OCI-LY3 (cell line): ENCODE measurements around the gene TMEM178B.

Source experiments
- H2AFZ ChIP-seq: fragments of 200-600, 300-600 bp; shearing (Covaris generic); 2 replicates; pipeline ENCODE4 v1.6.0; 2014; ENCODE audit warnings: antibody characterized with exemption, low read depth, low read length
- H3K27ac ChIP-seq: fragments of 200-600, 300-600 bp; sonication (generic); 2 replicates; pipeline ENCODE4 v1.5.1; 2014; ENCODE audit warnings: mild to moderate bottlenecking, low read length, moderate library complexity, mixed read lengths
- H3K27me3 ChIP-seq: fragments of 200-600, 300-600 bp; sonication (generic); 2 replicates; pipeline ENCODE4 v1.6.1; 2014; ENCODE audit warnings: low read depth, low read length, mixed read lengths
- H3K36me3 ChIP-seq: fragments of 200-600, 300-600 bp; sonication (generic); replicated peaks from 2 replicates; pipeline ENCODE3; 2014; ENCODE audit warnings: low read depth, low read length, mixed read lengths
- H3K4me1 ChIP-seq: fragments of 300-600, 200-600 bp; sonication (generic); 2 replicates; pipeline ENCODE4 v1.6.1; 2014; ENCODE audit warnings: low read length, mixed read lengths
- H3K4me2 ChIP-seq: fragments of 200-600, 300-600 bp; sonication (generic); 2 replicates; pipeline ENCODE4 v1.6.1; 2014; ENCODE audit warnings: low read length, mixed read lengths
- H3K4me3 ChIP-seq: fragments of 300-600, 200-600 bp; sonication (generic); 2 replicates; pipeline ENCODE4 v1.5.1; 2014; ENCODE audit warnings: antibody characterized with exemption, mild to moderate bottlenecking, low read length, moderate library complexity
- H3K79me2 ChIP-seq: fragments of 300-600, 200-600 bp; shearing (Covaris generic); 2 replicates; pipeline ENCODE4 v1.6.1; 2014; ENCODE audit warnings: mild to moderate bottlenecking, low read length, mixed read lengths
- H3K9ac ChIP-seq: fragments of 300-600, 200-600 bp; shearing (Covaris generic); 2 replicates; pipeline ENCODE4 v1.6.0; 2014; ENCODE audit warnings: mild to moderate bottlenecking, low read length, moderate library complexity
- H3K9me3 ChIP-seq: fragments of 200-600, 300-600 bp; shearing (Covaris generic); 2 replicates; pipeline ENCODE4 v1.6.1; 2014; ENCODE audit warnings: low read length, mixed read lengths; ENCODE audit not compliant: insufficient read depth
- H4K20me1 ChIP-seq: fragments of 200-600, 300-600 bp; sonication (generic); 2 replicates; pipeline ENCODE4 v1.6.1; 2016; ENCODE audit warnings: low read length, mixed read lengths; ENCODE audit not compliant: insufficient read depth
- CTCF ChIP-seq: fragments of 200-600, 300-600 bp; sonication (generic); IDR thresholded peaks from 2 replicates; pipeline ENCODE4 v1.5.1; 2014; ENCODE audit warnings: antibody characterized with exemption, low read length, low read depth
- EZH2phosphoT487 ChIP-seq: fragments of 200-600 bp; shearing (Covaris generic); IDR thresholded peaks from 2 replicates; pipeline ENCODE4 v1.6.1; 2018; ENCODE audit warnings: antibody characterized with exemption, mixed run types, low read depth

TMEM178B gene

DNA sequence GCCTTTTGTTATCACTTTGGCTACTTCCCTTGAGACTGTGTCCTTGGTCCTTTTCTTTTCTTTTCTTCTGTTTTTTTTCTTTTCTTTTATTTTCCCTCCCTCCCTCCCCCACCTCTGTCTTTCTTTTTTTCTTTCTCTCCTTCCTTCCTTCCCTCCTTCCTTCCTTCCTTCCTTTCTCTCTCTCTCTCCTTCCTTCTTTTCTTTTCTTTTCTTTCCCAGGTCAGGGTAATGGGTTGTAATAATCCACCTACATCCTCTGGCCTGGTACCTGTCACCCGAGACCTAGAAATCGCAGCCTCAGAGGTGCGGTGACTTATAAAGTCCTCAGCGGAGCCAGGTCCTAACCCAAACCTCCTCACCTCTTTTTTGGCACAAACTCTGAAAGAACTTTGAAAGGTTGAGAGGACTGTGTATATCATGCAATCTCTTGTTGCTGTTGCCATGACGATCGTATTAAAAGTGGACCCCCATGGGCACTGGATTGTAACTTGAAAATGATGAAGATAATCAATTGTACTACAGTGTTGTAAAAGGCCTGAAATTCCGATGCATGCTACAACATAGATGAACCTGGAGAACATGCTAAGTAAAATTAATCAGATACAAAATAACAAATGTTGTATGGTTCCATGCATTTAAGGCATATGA is 336.6 kb downstream of the TMEM178B start:
- Histone ChIP-seq H3K79me2 (no peaks in the 10 kb centered on the region), H2AFZ (no peak overlapping the region), H3K9ac (no peak overlapping the region), H3K27ac (no peak overlapping the region), H3K9me3 (no peaks in the 10 kb centered on the region), H3K4me3 (no peak overlapping the region), H3K36me3 (no peaks in the 10 kb centered on the region), H3K4me2 (no peak overlapping the region), H4K20me1 (no peaks in the 10 kb centered on the region), H3K27me3 (no peaks in the 10 kb centered on the region), H3K4me1 (no peaks in the 10 kb centered on the region)
- TF ChIP-seq EZH2phosphoT487 (no peak), CTCF (no peak)

- no peak overlapping the region for H2AFZ ChIP-seq
- H3K9me3 ChIP-seq = no peaks in the 10 kb centered on the region
- TF ChIP-seq EZH2phosphoT487 (no peak), CTCF (no peak)
- H3K79me2 ChIP-seq = no peaks in the 10 kb centered on the region
- H3K4me3 ChIP-seq = no peak overlapping the region
- no peak overlapping the region for H3K9ac ChIP-seq
- no peak overlapping the region for H3K27ac ChIP-seq
- H4K20me1 ChIP-seq = no peaks in the 10 kb centered on the region
- H3K36me3 ChIP-seq = no peaks in the 10 kb centered on the region
- no peak overlapping the region for H3K4me2 ChIP-seq
- H3K4me1 ChIP-seq = no peaks in the 10 kb centered on the region
- no peaks in the 10 kb centered on the region for H3K27me3 ChIP-seq
Measured at GRCh38 chr7:141411133-141411532, 337.3 kb downstream of the TMEM178B start.

DNA sequence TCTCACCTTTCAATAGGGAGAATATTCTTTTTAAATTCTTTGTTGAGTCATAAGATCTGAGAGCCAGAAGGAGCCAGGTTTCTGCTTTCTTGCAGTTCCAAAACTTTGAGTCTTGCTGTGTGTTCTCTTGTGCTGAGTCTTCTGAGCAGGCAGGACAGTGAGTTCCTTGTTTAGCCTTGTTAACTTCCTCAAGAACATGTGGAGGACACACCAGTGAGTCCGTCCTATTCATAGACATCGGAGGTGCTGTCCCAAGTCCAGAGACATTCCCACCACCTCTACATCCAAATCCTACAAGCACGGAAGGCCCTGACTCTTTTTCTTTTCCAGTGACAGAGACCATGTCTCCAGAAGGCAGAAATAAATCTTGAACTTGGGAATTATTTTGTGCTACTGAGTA is 342.1 kb downstream of the TMEM178B start:
- no peak overlapping the region for H3K4me3 ChIP-seq
- H3K27ac ChIP-seq = no peak overlapping the region
- no peaks in the 10 kb centered on the region for H3K4me1 ChIP-seq
- no peak overlapping the region for H2AFZ ChIP-seq
- H3K27me3 ChIP-seq = no peaks in the 10 kb centered on the region
- no peak for TF ChIP-seq EZH2phosphoT487
- H3K79me2 ChIP-seq = no peaks in the 10 kb centered on the region
- no peak overlapping the region for H3K9ac ChIP-seq
- no peak overlapping the region for H3K4me2 ChIP-seq
- no peaks in the 10 kb centered on the region for H3K9me3 ChIP-seq
- H4K20me1 ChIP-seq = no peaks in the 10 kb centered on the region
- no peaks in the 10 kb centered on the region for H3K36me3 ChIP-seq

GRCh38 chr7:141416650-141417270 is 342.9 kb downstream of the TMEM178B start:
- no peak overlapping the region for H2AFZ ChIP-seq
- H3K27me3 ChIP-seq = no peaks in the 10 kb centered on the region
- H3K4me3 ChIP-seq = no peak overlapping the region
- H3K4me2 ChIP-seq = no peak overlapping the region
- no peak overlapping the region for H3K27ac ChIP-seq
- no peaks in the 10 kb centered on the region for H3K36me3 ChIP-seq
- H3K9ac ChIP-seq = no peak overlapping the region
- TF ChIP-seq CTCF = no peak
- no peak for TF ChIP-seq EZH2phosphoT487
- no peaks in the 10 kb centered on the region for H4K20me1 ChIP-seq
- H3K79me2 ChIP-seq = no peaks in the 10 kb centered on the region
- H3K4me1 ChIP-seq = peaks cover 3% of the 10 kb centered on the region; the same call in 1 of the 2 replicates
- H3K9me3 ChIP-seq = no peaks in the 10 kb centered on the region
